Naive thymus-derived CD8-positive, alpha-beta T cell (primary cell): ENCODE measurements around the gene UMAD1. TPM values are rescaled to one million over a fixed set of nuclear protein-coding genes. Genes with fewer than 3 reads are reported as not detected.
A peak's percentile ranks its signal among the peaks of the same experiment; 100 is the strongest.

Source experiments
- ATAC-seq, 2 donors: fragments of 150-1000 bp; cut with Tn5 transposase in 1 of 2; sonication (Bioruptor Pico), chemical (Tn5 transposase) in 1 of 2; 1 replicate in 1 of 2; 2 replicates in 1 of 2; pipeline ENCODE4 v1.10.0; 2021; ENCODE audit warnings: mild to moderate bottlenecking in 2 of 2, moderate library complexity in 2 of 2
- POLR2A ChIA-PET: fragments of 350-600 bp; sonication (Branson Sonifier 250); formaldehyde crosslinking; loops from one replicate; lab custom pipeline; 2021; ENCODE audit warnings: antibody characterized with exemption; lab: Charles Lee
- DNase-seq, 10 donors: peaks; one replicate each; pipeline versions ENCODE4 v3.0.0 to v3.0.0-alpha.2; 2020 to 2022
- H3K27ac Mint-ChIP-seq, 10 donors: one replicate each; pipeline ENCODE4 v1.8.0; 2020 to 2022; ENCODE audit warnings: mild to moderate bottlenecking in 10 of 10, mixed read lengths in 10 of 10, moderate library complexity in 4 of 10, inconsistent platforms in 1 of 10
- H3K27me3 Mint-ChIP-seq, 5 donors: one replicate each; pipeline ENCODE4 v1.8.0; 2021 to 2022; ENCODE audit warnings: mixed read lengths in 5 of 5
- H3K36me3 Mint-ChIP-seq, 3 donors: one replicate each; pipeline ENCODE4 v1.8.0; 2020 to 2022; ENCODE audit warnings: mixed read lengths in 3 of 3, mild to moderate bottlenecking in 2 of 3, inconsistent platforms in 1 of 3
- H3K4me1 Mint-ChIP-seq, 4 donors: one replicate each; pipeline ENCODE4 v1.8.0; 2021 to 2022; ENCODE audit warnings: mixed read lengths in 4 of 4
- H3K4me3 Mint-ChIP-seq, 10 donors: one replicate each; pipeline ENCODE4 v1.8.0; 2020 to 2022; ENCODE audit warnings: mild to moderate bottlenecking in 10 of 10, mixed read lengths in 10 of 10, moderate library complexity in 6 of 10, inconsistent platforms in 1 of 10
- H3K9me3 Mint-ChIP-seq, 9 donors: one replicate each; pipeline ENCODE4 v1.8.0; 2020 to 2022; ENCODE audit warnings: mixed read lengths in 9 of 9, mild to moderate bottlenecking in 3 of 9, inconsistent platforms in 1 of 9, moderate library complexity in 1 of 9
- polyA plus RNA-seq, 3 donors: library from polyadenylated mRNA; unstranded; fragments of 300-500 nt; fragmentation: Illumina TruSeq; gene quantifications; one replicate each; pipeline ENCODE4 v1.2.3, GENCODE V29; 2021
- total RNA-seq, 8 experiments: library from RNA in 2 of 8; stranded (reverse) in 2 of 8; gene quantifications; one replicate each; pipeline ENCODE4 v1.2.3 and lab custom pipeline; 2021 to 2026

UMAD1 gene
- total and polyA plus RNA-seq, 5 experiments from 2014 or later, result 18.4 to 35.5 (median 25.9) TPM

DNA sequence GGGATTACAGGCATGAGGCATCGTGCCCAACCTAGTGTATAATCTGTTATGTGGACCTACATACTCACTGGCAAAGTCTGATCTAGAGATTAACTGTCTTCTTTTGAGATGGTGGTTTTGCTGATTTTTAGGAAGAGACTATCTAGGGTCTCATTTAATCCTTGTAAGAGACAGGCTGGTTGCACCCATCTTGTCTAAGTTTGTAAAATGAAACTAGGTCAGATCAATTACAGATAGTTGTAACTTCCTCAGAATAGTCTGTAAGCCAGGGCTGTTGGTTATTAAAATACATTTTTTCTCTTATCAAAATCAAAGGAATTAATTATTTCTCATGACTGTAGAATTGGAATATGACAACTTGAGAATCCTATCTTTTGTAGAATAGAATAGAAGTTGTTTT is 142.4 kb downstream of the UMAD1 start:
- ATAC-seq (no peak), DNase-seq (no peak)
- POLR2A ChIA-PET, result no interaction called here
- peak overlapping the region in 1 of 10 donors; percentile 54 for H3K4me3 Mint-ChIP-seq
- H3K4me1 Mint-ChIP-seq, result peaks cover 13 to 19% (median 17%) of the 10 kb centered on the region in 4 donors
- H3K9me3 Mint-ChIP-seq, result no peaks in the 10 kb centered on the region
- no peaks in the 10 kb centered on the region for H3K27me3 Mint-ChIP-seq
- peak overlapping the region in 2 of 10 donors; percentile 14 to 41 for H3K27ac Mint-ChIP-seq
- peaks cover 0 to 12% (median 0%) of the 10 kb centered on the region in 3 donors for H3K36me3 Mint-ChIP-seq

DNA sequence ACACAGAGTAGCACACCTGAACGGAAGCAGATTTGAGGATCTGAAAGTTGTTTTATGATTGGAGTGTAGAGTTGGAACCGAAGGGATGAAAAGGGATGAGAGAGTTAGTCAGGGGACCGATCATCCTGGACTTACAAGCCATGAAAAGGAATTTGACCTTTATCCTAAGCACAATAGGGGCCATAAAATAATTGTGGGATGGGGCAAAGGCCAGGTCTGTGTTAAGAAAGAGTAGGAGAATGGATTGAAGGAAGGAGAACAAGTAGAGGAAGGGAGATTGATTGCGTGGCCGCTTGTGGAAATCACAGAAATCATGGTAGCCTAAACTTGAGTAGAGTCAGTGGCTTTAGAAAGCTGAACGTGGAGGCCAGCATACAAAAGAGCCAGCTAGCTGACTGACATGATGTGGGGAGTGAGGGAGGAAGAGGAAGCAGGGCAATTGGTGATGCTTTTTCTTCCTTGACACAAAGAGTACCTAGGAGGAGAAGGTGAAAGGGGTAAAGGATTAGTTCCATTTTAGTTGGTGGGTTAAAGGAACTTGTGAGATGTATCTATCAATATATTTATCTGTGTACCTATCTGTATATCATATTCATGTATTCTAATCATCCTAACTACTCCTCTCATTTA is 144.9 kb downstream of the UMAD1 start:
- DNase-seq, result no peak
- Mint-ChIP-seq H3K27me3 (no peaks in the 10 kb centered on the region), H3K36me3 (peaks cover 0 to 16% (median 0%) of the 10 kb centered on the region in 3 donors), H3K27ac (peak overlapping the region in 1 of 10 donors; percentile 3), H3K4me3 (no peak overlapping the region), H3K9me3 (no peaks in the 10 kb centered on the region), H3K4me1 (peaks cover 8 to 15% (median 9%) of the 10 kb centered on the region in 4 donors)
- no peak for ATAC-seq
- POLR2A ChIA-PET, result no interaction called here

DNA sequence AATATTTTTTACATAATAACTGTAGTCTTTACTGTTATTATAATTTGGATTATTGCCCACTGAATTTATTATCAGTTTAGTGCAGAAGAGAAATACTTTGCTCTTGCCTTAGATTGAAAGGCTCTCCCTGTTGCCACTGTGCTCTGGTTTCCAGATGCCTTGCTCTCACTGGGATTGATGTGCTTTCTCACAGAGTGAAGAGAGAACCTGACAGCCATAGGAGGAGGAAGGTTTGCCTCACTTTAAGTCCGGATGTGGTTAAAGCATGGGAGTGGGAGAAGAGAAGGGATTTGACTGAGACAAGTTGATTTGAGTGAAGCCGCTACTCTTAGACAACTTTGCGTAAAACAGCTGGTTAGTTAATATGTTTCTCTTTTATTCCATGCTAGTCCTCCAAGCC is 146.0 kb downstream of the UMAD1 start:
- POLR2A ChIA-PET, result no interaction called here
- Mint-ChIP-seq H3K4me1 (peaks cover 8 to 15% (median 9%) of the 10 kb centered on the region in 4 donors), H3K4me3 (no peak overlapping the region), H3K9me3 (no peaks in the 10 kb centered on the region), H3K36me3 (peaks cover 0 to 25% (median 7%) of the 10 kb centered on the region in 3 donors), H3K27me3 (no peaks in the 10 kb centered on the region), H3K27ac (peak overlapping the region in 1 of 10 donors; percentile 12)
- ATAC-seq (no peak), DNase-seq (no peak)

DNA sequence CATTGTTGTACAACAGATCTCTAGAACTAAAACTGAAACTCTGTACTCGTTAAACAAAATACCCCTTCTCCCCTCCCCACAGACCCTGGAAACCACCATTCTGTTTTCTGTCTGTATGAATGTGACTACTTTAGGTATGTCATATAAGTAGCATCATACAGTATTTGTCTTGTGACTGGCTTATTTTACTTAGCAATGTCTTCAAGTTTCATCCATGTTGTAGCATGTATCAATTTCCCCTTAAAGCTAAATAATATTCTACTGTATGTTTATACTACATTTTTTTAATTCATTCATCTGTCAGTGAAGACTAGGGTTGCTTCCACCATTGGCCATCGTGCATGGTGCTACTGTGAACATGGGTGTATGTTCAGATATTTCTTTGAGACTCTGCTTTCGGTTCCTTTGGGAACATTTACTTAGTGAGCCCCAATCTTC is 149.0 kb downstream of the UMAD1 start:
- H3K36me3 Mint-ChIP-seq, result peaks cover 7 to 41% (median 27%) of the 10 kb centered on the region in 3 donors
- ATAC-seq (no peak), DNase-seq (no peak)
- no peak overlapping the region for H3K27ac Mint-ChIP-seq
- POLR2A ChIA-PET, result no interaction called here
- H3K9me3 Mint-ChIP-seq, result no peaks in the 10 kb centered on the region
- no peak overlapping the region for H3K4me3 Mint-ChIP-seq
- peaks cover 0 to 13% (median 7%) of the 10 kb centered on the region in 4 donors for H3K4me1 Mint-ChIP-seq
- no peaks in the 10 kb centered on the region for H3K27me3 Mint-ChIP-seq

DNA sequence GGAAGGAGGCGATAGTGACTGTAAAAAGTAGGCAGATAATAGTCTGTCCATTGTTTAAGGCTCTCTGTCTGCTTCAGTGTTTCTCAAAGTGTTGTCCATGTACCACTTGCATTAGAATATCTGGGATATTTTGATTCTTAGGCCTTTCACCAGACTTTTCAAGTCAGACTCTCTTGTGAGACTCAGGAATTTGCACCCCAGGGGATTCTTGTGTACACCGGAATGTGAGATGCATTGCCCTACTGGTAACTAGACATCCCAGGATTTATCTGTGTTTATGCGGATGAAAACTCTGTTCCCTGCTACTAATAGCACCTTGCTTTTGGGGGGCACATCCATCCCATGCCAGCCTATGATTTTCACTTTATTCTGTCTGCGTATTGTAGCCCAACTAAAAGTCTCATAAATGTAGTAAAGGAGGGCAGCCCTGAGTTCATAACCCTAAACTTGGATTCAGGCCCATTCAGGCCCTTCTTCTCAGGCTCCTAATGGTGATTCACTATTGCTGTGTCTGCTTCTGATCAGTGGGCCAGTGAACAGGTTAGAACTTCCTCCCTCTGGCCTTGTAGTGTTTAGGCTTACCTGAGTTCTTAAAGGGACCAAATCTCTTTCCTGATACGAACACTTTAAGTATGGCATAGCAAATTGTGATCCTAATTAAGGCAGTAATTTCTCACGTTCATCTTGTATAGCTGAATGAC is 149.6 kb downstream of the UMAD1 start:
- no peak overlapping the region for H3K4me3 Mint-ChIP-seq
- ATAC-seq (no peak), DNase-seq (no peak)
- H3K27me3 Mint-ChIP-seq, result no peaks in the 10 kb centered on the region
- POLR2A ChIA-PET, result no interaction called here
- H3K9me3 Mint-ChIP-seq, result no peaks in the 10 kb centered on the region
- peaks cover 7 to 38% (median 34%) of the 10 kb centered on the region in 3 donors for H3K36me3 Mint-ChIP-seq
- peaks cover 0 to 9% (median 4%) of the 10 kb centered on the region in 4 donors for H3K4me1 Mint-ChIP-seq
- H3K27ac Mint-ChIP-seq, result no peak overlapping the region

DNA sequence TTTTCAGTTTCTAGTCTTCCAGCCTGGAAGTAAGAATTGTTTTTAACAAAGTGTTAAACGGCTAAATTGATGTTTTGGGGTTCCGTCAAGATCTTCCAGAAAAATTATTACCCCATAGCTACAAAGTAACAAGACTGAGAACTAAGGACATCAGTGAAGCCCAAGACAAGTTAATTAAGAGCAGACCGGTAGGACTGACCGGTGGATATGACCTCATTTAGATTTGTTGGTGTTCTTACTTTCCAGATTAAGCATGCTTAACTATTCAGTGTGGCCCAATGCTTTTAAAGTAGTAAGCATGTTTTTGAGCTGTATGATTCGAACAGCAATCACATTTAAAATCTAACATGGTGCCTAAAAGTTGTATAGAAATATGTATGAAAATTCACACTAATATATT is 151.0 kb downstream of the UMAD1 start:
- peaks cover 0 to 5% (median 0%) of the 10 kb centered on the region in 9 donors for H3K9me3 Mint-ChIP-seq

DNA sequence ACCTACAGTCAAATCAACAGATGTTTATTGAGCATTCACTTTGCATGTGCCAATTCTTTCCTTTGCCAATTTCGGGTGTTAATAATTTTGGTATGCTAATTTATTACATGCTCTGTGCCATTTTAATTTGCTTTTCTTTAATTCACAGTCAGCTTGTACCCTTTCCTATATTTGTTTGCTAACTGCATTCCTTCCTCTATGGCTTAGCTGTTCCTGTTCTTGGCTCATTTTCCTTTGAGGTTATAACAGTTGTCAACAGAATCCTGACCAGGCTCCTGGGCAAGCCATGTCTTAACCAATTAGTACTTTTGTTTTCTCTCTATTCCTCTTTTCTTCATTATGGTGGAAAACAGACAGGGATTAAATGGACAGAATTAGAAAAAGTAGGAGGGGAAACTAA is 151.5 kb downstream of the UMAD1 start:
- DNase-seq (no peak), ATAC-seq (no peak)
- H3K27ac Mint-ChIP-seq, result no peak overlapping the region
- H3K4me3 Mint-ChIP-seq, result no peak overlapping the region
- H3K27me3 Mint-ChIP-seq, result no peaks in the 10 kb centered on the region
- POLR2A ChIA-PET, result no interaction called here
- peaks cover 22 to 51% (median 50%) of the 10 kb centered on the region in 3 donors for H3K36me3 Mint-ChIP-seq
- peaks cover 0 to 8% (median 2%) of the 10 kb centered on the region in 9 donors for H3K9me3 Mint-ChIP-seq
- H3K4me1 Mint-ChIP-seq, result peaks cover 0 to 2% (median under 1%) of the 10 kb centered on the region in 4 donors

More for the DNA sequence above, 151.0 kb downstream of the UMAD1 start:
- H3K27ac Mint-ChIP-seq, result no peak overlapping the region
- no peak for DNase-seq
- H3K36me3 Mint-ChIP-seq, result peaks cover 17 to 45% (median 45%) of the 10 kb centered on the region in 3 donors
- H3K27me3 Mint-ChIP-seq, result no peaks in the 10 kb centered on the region
- H3K4me3 Mint-ChIP-seq, result no peak overlapping the region
- POLR2A ChIA-PET, result no interaction called here
- no peak for ATAC-seq
- H3K4me1 Mint-ChIP-seq, result peaks cover 0 to 3% (median under 1%) of the 10 kb centered on the region in 4 donors

DNA sequence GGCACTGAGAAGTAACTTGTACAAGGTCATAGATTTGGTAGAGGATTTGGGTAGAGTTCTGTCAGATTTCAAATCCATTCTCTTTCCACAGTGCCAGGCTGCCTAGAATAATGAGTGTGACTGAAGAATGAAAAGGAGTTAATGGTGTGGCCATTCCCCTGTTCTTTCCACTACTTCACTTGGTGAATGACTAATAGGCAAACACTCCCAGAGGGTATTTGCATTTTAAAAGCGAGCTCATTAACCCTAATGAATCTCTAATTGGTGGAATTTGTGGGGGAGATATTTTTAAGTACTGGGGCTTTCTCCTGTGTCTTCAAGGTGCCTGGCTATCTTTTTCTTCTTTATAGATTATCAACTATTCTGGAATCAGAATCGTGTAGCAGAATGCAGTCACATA is 152.7 kb downstream of the UMAD1 start:
- H3K27me3 Mint-ChIP-seq, result no peaks in the 10 kb centered on the region
- H3K4me3 Mint-ChIP-seq, result no peak overlapping the region
- DNase-seq, result no peak
- POLR2A ChIA-PET, result no interaction called here
- H3K36me3 Mint-ChIP-seq, result peaks cover 22 to 62% (median 56%) of the 10 kb centered on the region in 3 donors
- no peak for ATAC-seq
- peaks cover 0 to 4% (median 0%) of the 10 kb centered on the region in 4 donors for H3K4me1 Mint-ChIP-seq
- no peak overlapping the region for H3K27ac Mint-ChIP-seq
- peaks cover 0 to 8% (median 2%) of the 10 kb centered on the region in 9 donors for H3K9me3 Mint-ChIP-seq

DNA sequence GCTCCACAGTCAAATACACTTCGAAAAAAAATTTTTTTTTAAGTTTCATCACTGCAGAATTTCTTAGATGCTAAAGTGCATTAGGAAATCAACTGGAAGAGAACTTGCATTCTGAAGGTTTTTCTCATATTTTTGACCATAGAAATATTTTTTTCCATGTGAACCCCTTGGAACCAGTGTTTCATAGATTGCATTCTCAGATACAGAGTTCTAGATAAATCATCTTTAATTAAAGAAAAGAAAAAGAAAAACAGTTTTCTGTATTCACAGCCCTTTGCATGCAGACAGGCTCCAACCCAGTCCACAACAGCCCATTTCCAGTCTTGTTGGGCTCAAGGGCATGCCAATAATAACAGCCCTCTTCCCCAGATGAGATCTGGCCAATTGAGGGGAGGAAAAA is 153.4 kb downstream of the UMAD1 start:
- DNase-seq, result no peak
- Mint-ChIP-seq H3K4me3 (no peak overlapping the region), H3K9me3 (peaks cover 0 to 8% (median 2%) of the 10 kb centered on the region in 9 donors), H3K4me1 (peaks cover 0 to 4% (median 0%) of the 10 kb centered on the region in 4 donors), H3K27ac (no peak overlapping the region), H3K36me3 (peaks cover 22 to 67% (median 60%) of the 10 kb centered on the region in 3 donors), H3K27me3 (no peaks in the 10 kb centered on the region)
- no peak for ATAC-seq
- POLR2A ChIA-PET, result no interaction called here

DNA sequence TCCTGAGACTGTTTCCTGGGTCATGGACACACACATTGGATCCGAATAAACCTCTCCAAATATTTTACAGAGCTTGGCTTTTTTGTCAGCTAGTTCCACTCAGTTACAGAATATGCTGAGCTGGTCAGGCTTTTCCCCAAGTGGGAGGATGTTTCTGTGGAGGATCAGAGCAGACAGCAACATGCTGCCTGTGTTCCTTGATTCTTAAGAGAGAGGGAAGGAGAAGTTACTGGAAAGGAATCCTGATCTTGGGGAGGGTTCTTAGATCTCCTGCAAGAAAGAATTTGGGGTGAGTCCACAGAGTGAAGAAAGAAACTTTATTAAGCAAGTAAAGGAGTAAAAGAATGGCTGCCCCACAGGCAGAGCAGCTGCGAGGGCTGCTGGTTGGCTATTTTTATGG is 154.7 kb downstream of the UMAD1 start:
- ATAC-seq (no peak), DNase-seq (no peak)
- Mint-ChIP-seq H3K36me3 (peaks cover 22 to 73% (median 56%) of the 10 kb centered on the region in 3 donors), H3K4me1 (peaks cover 0 to 4% (median 0%) of the 10 kb centered on the region in 4 donors), H3K27me3 (no peaks in the 10 kb centered on the region), H3K27ac (no peak overlapping the region), H3K9me3 (peaks cover 0 to 8% (median 2%) of the 10 kb centered on the region in 9 donors), H3K4me3 (no peak overlapping the region)
- POLR2A ChIA-PET, result no interaction called here

DNA sequence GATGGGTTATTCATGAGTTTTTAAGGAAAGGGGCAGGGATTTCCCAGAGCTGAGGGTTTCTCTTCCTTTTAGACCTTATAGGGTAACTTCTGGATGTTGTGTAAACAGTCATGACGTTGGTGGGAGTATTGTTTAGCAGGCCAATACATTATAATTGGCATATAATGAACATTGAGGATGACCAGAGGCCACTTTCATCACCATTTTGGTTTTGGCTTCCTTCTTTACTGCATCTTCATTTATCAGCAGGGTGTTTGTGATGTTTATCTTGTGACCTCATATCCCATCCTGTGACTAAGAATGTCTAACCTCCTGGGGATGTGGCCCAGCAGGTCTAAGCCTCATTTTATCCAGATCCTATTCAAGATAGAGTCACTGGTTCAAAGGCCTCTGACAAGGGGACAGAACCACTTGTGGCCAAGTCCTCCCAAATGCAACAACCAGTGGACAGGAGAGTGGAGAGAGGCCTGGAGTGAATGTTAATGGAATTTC is 155.1 kb downstream of the UMAD1 start:
- Mint-ChIP-seq H3K36me3 (peaks cover 22 to 73% (median 57%) of the 10 kb centered on the region in 3 donors), H3K27me3 (no peaks in the 10 kb centered on the region), H3K27ac (no peak overlapping the region), H3K4me3 (no peak overlapping the region), H3K4me1 (peaks cover 0 to 4% (median 0%) of the 10 kb centered on the region in 4 donors), H3K9me3 (peaks cover 0 to 8% (median 2%) of the 10 kb centered on the region in 9 donors)
- ATAC-seq (no peak), DNase-seq (no peak)
- POLR2A ChIA-PET, result no interaction called here

DNA sequence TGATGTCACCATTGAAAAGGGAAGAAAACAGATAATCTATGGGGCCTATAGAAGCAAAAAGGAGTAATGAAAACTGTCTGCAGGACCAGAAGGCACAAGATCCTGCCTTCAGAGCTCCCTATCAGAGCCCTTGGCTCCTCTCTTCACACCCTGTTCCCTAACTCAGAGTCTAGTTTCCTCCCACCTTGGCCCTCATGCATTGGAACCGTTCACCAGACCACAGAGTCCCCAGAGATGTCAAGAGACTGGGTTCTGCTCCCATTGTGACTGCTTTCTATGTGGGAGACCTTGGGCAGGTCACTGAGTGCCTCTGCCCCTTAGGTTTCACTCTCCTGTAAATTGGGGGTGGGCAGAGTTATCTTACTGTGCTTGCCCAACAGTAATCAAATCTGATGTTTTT is 158.0 kb downstream of the UMAD1 start:
- no peaks in the 10 kb centered on the region for H3K27me3 Mint-ChIP-seq
- no peak overlapping the region for H3K4me3 Mint-ChIP-seq
- peaks cover 15 to 53% (median 45%) of the 10 kb centered on the region in 3 donors for H3K36me3 Mint-ChIP-seq
- H3K4me1 Mint-ChIP-seq, result peaks cover 0 to 4% (median 0%) of the 10 kb centered on the region in 4 donors
- DNase-seq (no peak), ATAC-seq (no peak)
- POLR2A ChIA-PET, result no interaction called here
- no peak overlapping the region for H3K27ac Mint-ChIP-seq
- H3K9me3 Mint-ChIP-seq, result peaks cover 0 to 8% (median 2%) of the 10 kb centered on the region in 9 donors

DNA sequence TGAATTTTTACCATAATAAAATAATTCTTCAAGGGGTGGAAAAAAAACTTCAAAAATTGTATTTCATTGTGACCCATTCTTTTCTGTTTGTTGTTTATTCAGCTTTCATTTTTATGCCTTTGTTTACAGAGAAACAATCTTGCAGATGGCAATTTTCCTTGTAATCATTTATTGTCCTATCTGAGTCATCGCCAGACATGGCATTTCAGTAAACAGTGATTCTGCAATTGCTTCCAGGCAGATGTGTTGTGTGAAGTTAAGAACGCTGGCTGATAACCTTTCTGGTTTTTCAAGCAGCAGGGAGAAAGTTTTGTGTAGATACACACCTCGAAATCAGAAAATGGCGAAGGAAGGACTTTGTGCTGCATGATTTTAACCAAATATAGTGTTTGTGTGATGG is 158.6 kb downstream of the UMAD1 start:
- no peaks in the 10 kb centered on the region for H3K27me3 Mint-ChIP-seq
- no peak for ATAC-seq
- H3K27ac Mint-ChIP-seq, result no peak overlapping the region
- POLR2A ChIA-PET, result no interaction called here
- peaks cover 0 to 4% (median under 1%) of the 10 kb centered on the region in 4 donors for H3K4me1 Mint-ChIP-seq
- H3K36me3 Mint-ChIP-seq, result peaks cover 15 to 59% (median 50%) of the 10 kb centered on the region in 3 donors
- H3K4me3 Mint-ChIP-seq, result no peak overlapping the region
- DNase-seq, result no peak
- peaks cover 0 to 8% (median 2%) of the 10 kb centered on the region in 9 donors for H3K9me3 Mint-ChIP-seq
